HK-2 (cell line): ENCODE data around the gene PRKCA.

Experiments used
- DNase-seq: peaks from one replicate; pipeline ENCODE4 v3.0.0-alpha.2; 2018; ENCODE audit not compliant: unreplicated experiment

Gene PRKCA

DNA sequence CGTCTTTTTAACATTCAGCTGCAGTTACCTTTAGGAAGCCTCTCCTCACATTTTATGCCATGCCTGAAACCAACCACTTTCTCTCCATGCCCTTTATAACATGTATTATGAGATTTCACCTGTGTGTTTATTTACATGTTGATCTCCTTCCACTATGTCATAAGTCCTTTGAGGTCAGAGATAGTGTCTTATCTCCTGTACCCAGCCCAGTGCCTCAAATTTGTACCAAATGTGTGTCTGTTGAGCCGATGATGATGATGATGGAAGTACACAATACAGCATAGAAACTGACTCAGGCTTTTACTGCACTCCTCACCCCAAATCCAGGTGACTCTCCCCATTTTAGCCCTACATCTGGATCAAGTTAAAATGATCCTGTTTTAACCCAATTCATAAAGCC lies 353.0 kb downstream of the PRKCA start:
- no peak for DNase-seq

DNA sequence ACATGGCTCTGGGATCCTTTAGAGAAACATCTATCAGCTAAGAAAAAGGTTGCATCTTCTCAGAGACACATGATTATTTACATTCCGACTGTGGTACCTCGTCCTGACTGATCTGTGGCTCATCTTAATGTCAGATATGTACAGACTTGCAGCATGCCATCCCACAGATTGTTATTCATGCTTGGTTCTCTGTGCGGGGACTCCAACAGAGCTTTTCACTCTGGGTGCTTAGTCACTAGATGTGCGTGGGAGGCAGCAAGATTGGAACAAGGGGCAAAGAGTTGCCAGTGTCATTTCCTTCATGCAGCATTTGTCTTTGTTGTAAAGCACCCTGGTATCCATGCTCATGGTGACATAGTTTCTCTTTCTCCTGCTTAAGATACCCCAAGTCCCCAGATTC lies 353.4 kb downstream of the PRKCA start:
- DNase-seq, result no peak

DNA sequence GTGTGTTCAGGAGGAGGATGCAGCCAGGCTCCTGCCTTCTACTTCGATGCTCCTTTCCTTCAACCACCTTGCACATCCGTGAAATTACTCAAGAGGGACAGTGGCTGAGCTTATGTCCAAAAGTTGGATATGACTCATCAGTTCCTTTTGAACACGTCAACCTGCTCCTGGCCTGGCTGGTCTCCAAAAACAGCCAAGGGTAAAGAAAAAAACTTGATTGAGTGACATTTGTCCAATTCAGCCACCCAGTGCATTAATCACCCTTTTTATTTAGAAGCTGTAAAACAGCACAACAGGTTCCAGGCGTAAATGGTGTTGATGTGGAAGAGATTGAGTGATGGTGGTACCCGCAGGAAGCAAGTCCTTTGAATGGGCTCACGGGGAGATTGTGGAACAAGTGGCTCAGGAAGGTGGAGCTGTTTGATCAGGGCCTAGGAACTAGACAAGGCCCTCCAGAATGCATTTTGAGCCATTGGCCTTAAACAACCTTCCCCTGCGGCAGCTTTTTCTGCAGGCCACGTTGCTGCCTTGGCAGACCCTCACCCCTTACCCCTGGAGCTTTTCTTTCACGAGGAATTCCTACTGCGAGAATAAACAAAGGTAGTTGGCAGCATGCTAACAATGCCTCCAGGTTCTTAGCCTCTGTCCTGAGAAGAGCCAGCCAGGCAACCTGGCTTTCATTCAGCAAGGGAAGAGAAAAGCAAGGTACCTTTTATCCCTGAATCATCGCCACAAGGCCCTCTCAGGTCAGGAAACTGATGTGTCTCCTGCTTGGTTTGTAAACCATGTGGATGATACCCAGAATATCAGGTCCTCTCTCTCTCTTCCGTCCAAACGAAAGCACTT lies 359.2 kb downstream of the PRKCA start:
- DNase-seq, result peak; percentile 70

DNA sequence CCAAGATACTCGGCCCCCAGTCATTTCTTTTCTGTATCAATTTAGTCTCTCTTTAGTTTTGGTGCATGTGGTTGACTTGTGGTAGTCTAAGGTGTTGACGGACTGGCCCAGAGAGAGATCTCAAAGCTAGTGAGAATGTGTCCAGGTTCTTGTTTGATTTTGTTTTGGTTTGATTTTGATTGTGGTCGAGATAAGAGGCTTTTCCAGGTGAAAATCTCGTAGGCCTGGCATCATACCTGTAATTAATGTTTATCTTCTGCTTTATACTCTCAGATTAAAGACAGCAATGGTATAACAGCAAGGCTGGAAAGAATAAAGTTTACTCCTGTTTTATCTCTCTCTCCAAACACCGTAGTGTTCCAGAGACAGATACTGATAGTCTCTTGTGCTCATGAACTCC lies 360.1 kb downstream of the PRKCA start:
- DNase-seq, result no peak

DNA sequence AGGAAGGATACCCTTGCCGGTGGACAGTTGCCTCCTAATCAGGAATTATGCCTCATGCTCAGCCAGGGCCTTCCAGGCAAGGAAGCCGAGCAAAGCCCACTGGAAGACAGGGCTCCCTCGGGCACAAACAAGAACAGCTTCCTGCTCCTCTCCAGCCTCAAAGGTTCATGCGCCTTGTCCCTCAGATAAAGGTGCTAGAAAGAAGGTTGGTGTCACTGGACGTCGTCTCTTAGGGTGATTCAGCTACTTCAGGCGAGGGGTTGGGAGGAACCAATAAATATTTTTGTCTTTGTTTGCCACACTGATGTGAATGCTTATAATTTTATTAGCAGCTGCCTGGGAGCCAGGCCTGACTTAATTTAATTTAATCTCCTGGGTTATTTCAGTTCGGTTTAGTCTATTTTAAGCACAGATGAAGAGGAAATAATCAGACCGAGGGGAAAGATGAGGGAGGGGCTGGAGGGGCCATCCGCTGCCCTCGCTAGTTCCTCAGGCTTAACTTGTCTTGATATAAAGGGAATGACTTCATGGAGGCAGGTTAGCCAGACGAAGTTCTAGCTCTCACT lies 360.7 kb downstream of the PRKCA start:
- no peak for DNase-seq

DNA sequence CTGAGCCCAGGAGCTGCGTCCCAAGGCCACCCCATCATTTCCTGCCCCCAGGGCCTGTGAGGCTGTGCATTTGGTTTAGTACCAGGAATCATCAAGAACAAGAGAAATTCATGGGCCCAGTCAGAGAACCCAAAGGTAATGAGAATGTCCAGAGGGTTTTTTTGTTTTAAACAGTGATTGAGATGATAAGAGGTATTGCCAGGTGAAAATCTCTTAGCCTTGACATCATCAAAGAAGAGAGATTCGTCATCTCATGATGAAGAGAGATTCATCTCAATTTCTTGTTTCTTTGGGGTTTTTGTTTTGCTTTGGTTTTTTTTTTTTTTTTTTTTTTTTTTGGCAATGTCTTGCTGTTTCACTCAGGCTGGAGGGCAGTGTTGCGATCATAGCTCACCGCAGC lies 361.9 kb downstream of the PRKCA start:
- DNase-seq, result no peak

DNA sequence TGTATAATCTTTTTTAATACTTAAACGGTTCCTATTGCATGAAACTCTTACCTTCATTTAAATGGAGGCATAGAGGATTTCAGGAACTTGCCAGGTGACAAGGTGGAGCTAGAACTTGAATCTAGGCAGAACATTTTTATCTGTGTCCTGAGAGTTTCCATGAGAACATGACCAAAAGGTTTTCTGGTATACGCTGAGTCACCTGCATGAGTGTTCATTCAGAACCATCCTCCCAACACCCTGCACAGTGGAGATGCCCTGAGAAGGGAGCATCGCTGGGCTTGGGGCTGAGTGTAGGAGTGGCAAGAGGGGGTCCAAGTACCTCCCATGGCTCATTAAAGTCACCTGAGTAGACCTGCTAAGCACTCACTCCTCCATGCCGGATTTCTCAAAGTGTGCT lies 362.8 kb downstream of the PRKCA start:
- DNase-seq, result no peak

DNA sequence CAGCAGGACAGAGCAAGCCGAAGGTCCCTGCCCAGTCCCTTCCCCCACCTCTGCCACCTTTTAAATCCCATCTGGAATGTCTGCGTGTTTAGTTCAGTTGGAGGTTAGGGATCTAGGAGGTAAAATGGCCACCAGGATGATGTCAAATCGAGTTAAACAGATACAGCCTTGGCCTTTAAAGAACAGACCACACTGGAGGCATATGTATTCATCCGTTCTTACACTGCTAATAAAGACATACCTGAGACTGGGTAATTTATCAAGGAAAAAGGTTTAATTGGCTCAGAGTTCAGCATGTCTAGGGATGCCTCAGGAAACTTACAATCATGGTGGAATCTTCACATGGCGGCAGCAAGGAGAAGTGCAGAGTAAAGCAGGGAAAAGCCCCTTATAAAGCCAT lies 364.7 kb downstream of the PRKCA start:
- no peak for DNase-seq

DNA sequence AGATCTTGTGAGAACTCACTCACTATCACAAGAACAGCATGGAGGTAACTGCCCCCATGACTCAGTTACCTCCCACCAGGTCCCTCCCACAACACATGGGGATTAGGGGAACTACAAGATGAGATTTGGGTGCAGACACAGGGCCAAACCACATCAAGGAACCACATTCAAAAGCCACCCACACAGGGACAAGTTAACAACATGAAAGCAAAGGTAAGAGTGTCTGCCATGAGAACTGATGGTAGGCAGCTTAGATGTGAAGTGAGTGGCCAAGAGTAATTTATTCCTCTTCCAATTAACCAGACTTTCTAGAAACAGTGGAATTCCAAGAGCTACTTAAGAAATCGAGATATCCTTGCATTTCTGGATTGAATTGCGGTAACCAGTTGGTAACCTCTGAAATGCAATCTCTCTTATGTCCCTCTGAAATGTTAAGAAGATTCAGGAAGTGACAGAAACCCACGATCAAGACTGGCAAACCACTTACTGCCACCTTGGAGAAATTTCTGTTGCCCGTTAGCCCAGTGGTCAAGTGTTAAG lies 365.1 kb downstream of the PRKCA start:
- DNase-seq, result no peak

DNA sequence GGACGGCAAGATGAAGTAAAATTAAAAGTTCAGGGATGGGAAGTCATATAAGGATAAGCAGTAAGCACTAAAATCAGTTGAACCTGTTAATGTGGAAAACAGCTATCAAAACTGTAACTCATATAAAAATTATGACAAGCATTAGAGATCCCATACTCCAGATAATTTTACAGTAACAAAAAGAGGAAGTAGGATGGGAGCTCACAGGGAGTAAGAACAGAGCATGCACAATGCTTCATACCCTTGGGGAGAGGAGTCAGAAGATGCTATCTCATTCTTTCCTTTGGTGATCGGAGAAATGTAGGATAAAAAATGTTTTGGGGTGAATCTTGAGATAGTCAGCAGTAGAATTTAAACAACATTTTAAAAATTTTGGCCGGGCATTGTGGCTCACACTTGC lies 367.8 kb downstream of the PRKCA start:
- DNase-seq, result no peak

DNA sequence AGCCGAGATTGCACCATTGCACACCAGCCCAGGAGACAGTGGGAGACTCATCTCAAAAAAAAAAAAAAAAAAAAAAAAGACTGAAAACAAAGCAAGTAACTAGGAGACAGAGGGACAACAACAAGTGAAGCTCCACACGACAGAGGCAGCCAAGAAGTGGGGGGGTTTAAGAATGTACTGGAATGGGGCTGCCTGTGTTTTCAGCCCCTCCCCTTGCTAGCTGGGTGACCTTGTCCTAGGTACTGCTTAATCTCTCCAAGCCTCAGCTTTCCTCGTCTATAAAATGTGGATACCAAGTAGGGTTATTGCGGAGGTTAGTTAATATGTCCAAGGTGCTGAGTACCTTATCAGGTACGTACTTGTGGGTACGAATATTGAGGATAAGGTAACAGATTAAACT lies 368.7 kb downstream of the PRKCA start:
- DNase-seq, result no peak

DNA sequence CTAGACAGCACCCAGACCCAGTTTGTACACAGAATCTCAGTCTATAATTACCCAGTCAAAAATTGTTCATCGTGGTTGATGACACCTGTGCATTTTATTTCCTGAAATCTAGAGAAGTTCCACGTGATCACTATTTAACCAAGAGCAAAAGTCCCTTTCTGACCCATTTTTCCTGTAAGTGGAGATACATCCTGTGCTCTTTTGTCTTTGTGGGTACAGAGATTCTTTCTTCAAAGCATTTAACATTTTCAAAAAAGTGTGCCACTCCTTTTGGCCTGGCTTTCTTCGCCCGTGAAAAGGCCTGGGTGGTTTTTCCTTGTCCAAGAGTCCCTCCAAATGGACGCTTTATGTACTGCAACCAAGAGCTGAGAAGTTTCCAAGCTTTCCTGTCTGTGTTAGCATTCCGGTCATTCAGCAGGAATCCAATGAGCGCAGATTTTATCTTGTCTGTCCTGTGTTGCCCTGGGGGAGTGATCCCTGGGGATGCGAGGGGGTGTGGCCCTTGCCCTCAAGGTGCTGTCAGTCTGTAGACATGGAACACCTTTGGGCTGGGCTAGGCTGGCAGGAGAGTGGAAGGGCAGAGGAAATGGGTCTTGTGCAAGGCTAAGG lies 371.4 kb downstream of the PRKCA start:
- DNase-seq, result peak; percentile 39

DNA sequence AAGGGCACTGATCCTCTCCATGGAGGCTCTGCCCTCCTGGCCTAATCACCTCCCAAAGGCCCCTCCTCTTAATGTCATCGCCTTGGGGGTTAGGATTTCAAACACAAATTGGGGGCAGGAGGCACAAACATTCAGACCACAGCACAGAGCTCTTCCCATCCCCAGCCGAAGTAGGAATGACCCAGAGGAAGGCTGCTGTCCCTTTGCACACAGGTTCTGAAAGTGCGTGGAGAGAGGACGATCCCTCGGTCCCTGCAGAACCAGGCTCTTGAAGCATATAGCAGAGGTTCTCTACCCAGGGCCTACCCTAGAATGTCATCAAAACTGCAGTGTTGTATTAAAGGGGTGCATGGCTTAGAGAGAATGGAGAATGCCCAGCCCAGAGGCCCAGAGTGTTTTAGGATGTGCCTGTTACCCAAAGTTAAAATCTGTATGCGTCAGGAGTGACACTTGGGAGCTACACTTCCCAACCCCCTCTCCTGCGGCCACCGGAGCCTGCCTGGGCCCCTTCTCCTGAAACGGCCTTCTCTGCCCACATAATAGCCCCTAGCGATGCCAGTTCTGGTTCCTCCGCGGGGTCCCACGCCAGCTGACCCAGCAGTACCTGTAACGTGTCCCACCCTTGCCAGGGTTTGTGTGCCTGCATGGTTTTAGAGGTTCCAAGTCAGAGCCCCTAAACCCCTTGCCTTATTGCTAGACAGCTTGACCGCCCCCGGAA lies 373.0 kb downstream of the PRKCA start:
- no peak for DNase-seq

DNA sequence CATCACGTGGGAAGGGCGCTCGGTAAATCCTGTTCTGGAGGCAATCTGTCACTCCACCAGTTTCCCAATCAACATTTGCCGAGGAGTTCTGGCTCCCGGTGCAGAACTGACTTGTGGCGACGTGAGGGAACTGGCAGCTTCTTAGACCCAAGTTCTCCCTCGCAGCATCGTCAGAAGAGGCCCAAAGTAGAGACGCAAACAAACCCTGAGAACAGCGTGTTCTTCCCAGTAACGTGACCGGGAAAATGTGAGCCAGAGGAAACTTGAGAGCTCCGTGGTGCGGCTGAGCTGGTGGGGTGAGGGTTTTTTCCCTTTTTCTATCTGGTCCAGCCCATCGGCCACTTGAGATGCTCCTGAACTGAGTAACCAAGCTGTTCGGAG lies 373.6 kb downstream of the PRKCA start:
- DNase-seq, result no peak

DNA sequence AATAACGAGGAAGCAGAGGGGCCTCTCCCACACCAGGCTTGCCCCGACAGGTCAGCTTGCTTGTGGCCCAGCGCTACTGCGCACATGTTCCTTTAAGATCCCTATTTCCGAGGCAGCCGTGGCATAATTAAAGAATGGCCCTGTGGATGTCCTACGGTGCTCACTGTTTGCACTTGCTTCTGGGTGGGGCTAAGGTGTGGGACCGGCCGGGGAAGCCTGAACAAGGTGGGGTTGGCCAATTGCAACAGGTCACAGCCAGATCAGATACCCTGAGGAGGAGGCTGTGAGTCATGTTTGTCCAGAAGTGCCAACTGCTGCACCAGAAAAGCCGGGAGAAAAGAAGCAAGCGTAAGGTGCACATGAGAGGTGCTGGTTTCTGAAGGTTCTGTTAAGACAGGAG lies 374.0 kb downstream of the PRKCA start:
- DNase-seq, result no peak

DNA sequence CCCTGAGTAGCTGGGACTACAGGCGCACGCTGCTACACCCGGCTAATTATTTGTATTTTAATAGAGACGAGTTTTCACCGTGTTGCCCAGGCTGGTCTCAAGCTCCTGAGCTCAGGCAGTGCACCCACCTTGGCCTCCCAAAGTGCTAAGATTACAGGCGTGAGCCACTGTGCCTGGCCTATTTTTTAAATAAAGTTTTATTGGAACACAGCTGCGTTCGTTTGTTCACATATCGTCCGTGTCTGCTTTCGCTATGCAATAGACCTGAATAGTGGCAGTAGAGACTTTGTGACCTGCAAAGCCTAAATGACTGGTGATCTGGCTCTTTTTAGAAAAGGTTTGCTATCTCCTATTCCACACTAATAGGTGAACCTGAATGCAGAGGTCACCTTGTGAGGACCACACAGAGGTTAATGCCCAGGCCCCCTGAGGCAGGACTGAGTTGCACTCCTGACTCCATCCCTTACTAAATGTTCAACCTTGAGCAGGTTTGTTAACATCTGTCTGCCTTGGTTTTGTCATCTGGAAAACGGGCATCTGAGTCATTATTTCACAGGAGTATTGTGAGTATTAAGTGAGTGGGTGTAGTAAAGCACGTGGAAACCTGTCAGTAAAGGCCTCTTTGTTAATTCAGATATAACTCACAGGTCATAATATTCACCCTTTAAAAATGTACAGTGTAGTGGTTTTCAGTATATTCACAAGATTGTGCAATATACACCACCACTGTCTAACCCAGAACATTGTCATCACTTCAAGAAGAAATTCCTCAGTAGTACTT lies 375.0 kb downstream of the PRKCA start:
- no peak for DNase-seq

DNA sequence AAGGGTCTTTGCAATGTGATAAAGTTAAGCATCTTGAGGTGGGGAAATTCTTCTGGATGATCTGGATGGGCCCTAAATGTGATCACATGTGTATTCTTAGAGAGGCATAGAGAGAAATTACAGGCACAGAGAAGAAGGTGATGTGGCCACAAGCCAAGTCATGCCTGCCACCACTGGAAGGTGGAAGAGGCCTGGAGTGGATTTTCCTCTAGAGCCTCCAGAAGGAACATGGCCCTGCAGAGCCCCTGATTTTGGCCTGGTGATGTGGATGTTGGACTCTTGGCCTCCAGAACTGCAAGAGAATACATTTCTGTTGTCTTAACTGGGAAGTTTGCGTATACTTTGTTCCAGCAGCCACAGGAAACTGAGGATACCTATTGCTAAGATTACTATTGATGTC lies 375.6 kb downstream of the PRKCA start:
- DNase-seq, result no peak

DNA sequence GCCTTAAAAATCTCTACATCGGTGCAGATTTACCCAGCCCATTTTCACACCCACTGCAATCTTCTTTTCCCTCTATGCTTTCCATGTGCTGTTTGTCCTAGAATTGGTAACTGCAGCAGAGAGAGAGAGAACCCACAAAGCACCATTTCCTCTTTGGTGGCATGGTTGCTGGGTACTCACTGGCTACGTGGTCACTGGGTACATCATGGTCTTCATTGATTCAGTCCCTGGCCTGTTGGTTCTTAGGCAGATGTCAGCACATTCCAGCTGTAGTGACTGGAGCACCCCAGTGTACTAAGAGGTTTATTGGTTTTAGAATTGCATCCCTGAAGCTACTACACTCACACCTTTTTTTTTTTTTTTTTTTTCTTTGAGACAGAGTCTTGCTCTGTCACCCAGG lies 376.4 kb downstream of the PRKCA start:
- DNase-seq, result no peak

DNA sequence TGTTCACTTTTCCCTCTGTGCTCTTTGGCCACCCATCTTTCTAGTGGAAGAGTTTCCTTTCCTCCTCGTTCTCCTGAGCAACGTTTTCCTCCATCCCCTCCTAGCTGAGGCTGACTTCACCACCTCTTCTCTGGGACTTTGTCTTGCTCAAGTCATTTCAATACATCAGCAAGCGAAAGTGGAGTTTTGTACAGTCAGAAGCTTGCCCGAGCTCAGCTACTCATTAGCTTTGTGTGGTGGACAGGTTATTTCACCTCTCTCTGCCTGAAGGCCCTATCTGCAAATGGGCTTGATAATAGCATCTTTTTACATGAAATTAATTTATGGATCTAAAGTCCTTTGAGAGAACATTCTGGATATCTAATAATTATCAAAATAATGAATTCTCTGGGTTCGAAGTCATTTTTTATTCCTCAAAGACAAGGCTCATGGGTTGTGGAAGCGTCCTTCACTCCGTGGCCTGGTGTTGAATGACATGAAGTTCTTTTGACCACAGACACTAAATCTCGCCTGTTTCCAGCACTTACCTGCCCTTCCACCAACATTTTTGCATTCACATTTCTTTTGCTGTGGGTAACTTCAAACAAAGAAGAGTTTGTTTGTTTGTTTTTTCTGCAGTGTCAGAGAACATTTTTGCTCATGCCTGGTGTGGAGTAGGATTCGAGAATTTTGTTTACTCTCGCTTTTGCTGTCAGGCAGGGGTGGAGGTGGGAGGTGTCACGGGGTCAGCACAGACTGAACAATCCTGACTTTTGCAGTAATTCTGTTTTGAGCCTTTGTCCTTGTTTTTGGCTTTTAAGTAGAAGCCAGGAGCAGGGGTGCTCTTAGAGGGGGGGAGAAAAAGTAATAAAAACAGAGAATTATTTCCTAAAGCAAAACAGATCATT lies 377.5 kb downstream of the PRKCA start:
- DNase-seq, result no peak

DNA sequence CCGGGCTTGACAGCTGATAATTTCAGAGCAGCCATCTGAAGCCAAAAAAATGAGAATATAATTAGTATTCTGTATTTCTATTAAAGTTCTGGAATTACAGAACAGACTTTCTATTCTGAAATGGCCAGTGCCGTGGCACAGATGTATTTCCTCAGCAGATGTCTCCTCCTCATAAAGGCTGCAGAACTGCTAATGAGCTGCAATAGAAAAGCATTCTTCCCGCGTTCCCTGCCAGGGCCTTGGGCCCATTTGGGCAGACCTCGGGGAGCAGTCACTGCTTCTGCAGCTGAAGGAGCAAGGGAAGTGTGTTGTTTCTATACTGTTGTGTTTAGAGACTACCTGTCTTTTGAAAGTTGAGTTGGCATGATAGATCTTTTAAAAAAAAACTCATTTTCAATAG lies 379.9 kb downstream of the PRKCA start:
- DNase-seq, result no peak

DNA sequence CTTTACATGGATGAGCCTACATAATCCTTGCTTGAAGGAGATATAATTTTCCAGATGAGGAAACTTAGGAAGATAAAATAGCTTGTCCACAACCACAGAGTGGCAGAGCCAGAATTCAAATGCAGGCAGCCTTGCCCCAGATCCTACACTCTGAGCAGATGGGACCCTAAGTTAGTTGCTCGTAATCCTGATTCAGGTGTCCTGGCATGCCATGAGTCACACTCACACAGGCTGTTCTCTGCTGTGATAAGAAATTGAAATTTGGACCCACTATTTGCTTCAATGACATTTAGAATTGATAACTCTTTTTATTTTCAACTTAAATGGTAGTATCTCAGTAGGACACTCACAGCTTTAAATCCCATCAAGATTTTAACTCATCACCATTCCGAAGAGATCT lies 381.8 kb downstream of the PRKCA start:
- DNase-seq, result no peak
